IMR-90 (cell line): ENCODE results near the gene NANOS1.

Experiments used
- CTCF ChIP-seq: conservative IDR thresholded peaks from 2 replicates; pipeline ENCODE4 v1.5.1; 2012; ENCODE audit warnings: mild to moderate bottlenecking, low read depth, low read length, improper control_type of control experiment
- MAFK ChIP-seq: IDR thresholded peaks from 2 replicates; pipeline ENCODE4 v1.6.1; 2012; ENCODE audit warnings: low read depth, low read length, improper control_type of control experiment
- NFE2L2 ChIP-seq: fragments of 150-350 bp; IDR thresholded peaks from 2 replicates; pipeline ENCODE4 v1.6.1; 2016; ENCODE audit warnings: low read depth, mild to moderate bottlenecking, low read length
- POLR2A ChIP-seq: IDR thresholded peaks from 2 replicates; pipeline ENCODE4 v1.6.1; 2012; ENCODE audit warnings: mild to moderate bottlenecking, low read depth, low read length
- RAD21 ChIP-seq: IDR thresholded peaks from 2 replicates; pipeline ENCODE4 v1.6.1; 2012; ENCODE audit warnings: low read length, improper control_type of control experiment
- RFX5 ChIP-seq: IDR thresholded peaks from 2 replicates; pipeline ENCODE4 v1.8.0; 2012; ENCODE audit warnings: low read depth, mild to moderate bottlenecking, low read length, moderate library complexity
- SMC3 ChIP-seq: fragments of 150-350 bp; IDR thresholded peaks from 2 replicates; pipeline ENCODE4 v1.6.1; 2016; ENCODE audit warnings: low read depth, mild to moderate bottlenecking, antibody characterized with exemption, low read length, moderate library complexity

GRCh38 chr10:119045561-119045960, 16.0 kb downstream of the NANOS1 start:
- TF ChIP-seq RAD21, result no peak
- TF ChIP-seq CTCF, result no peak
- TF ChIP-seq POLR2A, result no peak
- TF ChIP-seq SMC3, result no peak
- TF ChIP-seq NFE2L2, result no peak
- TF ChIP-seq RFX5, result no peak
- no peak for TF ChIP-seq MAFK
